ENCODE data around the gene ZMIZ1.
A peak's percentile ranks its signal among the peaks of the same experiment; 100 is the strongest.

Gene ZMIZ1

DNA sequence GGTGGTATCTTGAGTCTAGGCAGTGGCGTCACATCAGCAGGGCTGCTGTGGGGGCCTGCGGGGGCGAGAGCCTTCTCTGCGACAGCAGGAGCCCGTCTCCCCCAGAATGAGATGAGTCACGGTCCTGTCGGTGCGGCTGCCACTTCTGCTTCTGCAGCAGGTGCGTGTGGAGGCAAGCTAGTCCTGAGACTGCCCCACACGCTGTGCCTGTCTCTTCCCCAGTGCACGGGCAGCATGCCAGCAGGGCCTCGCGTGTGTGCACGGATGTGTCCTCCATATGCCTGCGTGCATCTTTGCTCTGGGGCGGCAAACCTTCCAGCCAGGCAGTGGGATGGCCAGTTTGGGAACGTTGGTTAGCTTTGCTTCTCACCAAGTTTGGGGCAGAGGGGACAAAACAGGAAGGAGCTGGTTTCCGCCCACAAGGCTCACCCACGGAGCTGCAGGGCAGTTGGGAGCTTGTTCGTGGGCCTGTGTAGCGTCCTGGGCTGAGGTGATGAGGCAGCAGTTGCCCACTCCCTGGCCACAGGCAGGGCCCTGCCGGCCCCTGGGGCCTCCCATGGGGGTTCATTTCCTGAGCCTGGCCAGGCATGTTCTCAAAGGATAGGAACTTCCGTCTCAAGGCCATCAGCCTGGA, 217.7 kb downstream of the ZMIZ1 start:
- Histone ChIP-seq H2AFZ (ENCODE audit: low read depth) (peak overlapping the region; percentile 58; the same call in 1 of the 2 replicates), H3K79me2 (ENCODE audit: insufficient read depth, low read depth) (peaks cover 6% of the 10 kb centered on the region; the same call in 1 of the 2 replicates), H3K4me1 (ENCODE audit: low read depth, poor library complexity, severe bottlenecking) (peaks cover 59% of the 10 kb centered on the region), H4K20me1 (ENCODE audit: insufficient read depth) (no peaks in the 10 kb centered on the region), H3K4me2 (peak overlapping the region; percentile 71), H3K27me3 (ENCODE audit: insufficient read depth, low read depth) (no peaks in the 10 kb centered on the region), H3K36me3 (ENCODE audit: insufficient read depth) (no peaks in the 10 kb centered on the region), H3K4me3 (IDR thresholded peaks at IDR 0.05; ENCODE audit: insufficient read depth, low read depth, low read length) (no peak overlapping the region), H3K27ac (peak overlapping the region; percentile 99), H3K9ac (peak overlapping the region; percentile 83)
- TF ChIP-seq, protein P1, sequence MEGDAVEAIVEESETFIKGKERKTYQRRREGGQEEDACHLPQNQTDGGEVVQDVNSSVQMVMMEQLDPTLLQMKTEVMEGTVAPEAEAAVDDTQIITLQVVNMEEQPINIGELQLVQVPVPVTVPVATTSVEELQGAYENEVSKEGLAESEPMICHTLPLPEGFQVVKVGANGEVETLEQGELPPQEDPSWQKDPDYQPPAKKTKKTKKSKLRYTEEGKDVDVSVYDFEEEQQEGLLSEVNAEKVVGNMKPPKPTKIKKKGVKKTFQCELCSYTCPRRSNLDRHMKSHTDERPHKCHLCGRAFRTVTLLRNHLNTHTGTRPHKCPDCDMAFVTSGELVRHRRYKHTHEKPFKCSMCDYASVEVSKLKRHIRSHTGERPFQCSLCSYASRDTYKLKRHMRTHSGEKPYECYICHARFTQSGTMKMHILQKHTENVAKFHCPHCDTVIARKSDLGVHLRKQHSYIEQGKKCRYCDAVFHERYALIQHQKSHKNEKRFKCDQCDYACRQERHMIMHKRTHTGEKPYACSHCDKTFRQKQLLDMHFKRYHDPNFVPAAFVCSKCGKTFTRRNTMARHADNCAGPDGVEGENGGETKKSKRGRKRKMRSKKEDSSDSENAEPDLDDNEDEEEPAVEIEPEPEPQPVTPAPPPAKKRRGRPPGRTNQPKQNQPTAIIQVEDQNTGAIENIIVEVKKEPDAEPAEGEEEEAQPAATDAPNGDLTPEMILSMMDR (conservative IDR thresholded peaks at IDR 0.05; ENCODE audit: low read depth, low read length) = no peak

DNA sequence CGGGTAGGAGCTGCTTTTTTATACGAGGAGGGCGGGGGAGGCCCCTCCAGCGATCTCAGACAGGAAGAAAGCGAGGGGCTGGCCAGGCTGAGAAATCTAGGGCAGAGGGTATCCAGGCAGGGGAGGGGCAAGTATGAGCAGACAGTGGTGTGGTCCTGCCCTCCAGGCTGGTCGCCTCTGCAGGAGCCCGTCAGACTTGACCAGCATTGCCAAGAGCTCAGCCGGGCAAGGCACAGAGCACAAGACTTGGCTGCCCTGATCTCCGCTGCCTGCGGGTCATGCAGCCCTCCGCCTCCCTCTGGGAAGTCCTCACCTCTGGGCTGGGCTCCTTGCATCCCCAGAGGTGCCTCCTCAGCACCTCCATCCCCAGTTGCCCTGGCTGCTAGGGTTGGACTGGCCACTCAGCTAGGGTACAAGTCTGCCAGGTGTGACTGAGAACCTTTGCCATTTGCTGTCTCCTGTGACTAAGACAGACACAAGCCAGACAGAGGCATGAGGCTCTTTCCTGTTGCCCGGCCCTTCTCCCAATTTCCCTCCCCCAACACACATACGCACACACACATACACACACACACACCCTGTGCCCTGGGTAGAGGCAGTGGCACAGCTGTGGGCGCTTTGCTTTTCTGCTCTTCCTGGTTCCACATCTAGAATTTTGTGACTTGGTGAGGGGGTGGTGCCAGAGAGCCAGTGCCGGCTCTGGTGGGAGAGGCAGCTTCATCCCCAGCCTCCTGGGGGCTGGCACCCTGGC, 219.4 kb downstream of the ZMIZ1 start:
- Histone ChIP-seq H3K4me1 (ENCODE audit: low read depth, poor library complexity, severe bottlenecking) (peaks cover 42% of the 10 kb centered on the region), H3K27me3 (ENCODE audit: insufficient read depth, low read depth) (no peaks in the 10 kb centered on the region), H3K9ac (no peak overlapping the region), H3K27ac (no peak overlapping the region), H4K20me1 (ENCODE audit: insufficient read depth) (no peaks in the 10 kb centered on the region), H3K79me2 (ENCODE audit: insufficient read depth, low read depth) (no peaks in the 10 kb centered on the region; the same call in 1 of the 2 replicates), H2AFZ (ENCODE audit: low read depth) (no peak overlapping the region), H3K4me2 (no peak overlapping the region), H3K36me3 (ENCODE audit: insufficient read depth) (no peaks in the 10 kb centered on the region), H3K4me3 (IDR thresholded peaks at IDR 0.05; ENCODE audit: insufficient read depth, low read depth, low read length) (no peak overlapping the region)
- TF ChIP-seq, protein P1 (conservative IDR thresholded peaks at IDR 0.05; ENCODE audit: low read depth, low read length) = no peak

GRCh38 chr10:79289801-79290200, 221.0 kb downstream of the ZMIZ1 start:
- H3K79me2 ChIP-seq (ENCODE audit: insufficient read depth, low read depth) = no peaks in the 10 kb centered on the region; the same call in 1 of the 2 replicates
- H3K4me3 ChIP-seq (IDR thresholded peaks at IDR 0.05; ENCODE audit: insufficient read depth, low read depth, low read length) = no peak overlapping the region
- TF ChIP-seq, protein P1 (conservative IDR thresholded peaks at IDR 0.05; ENCODE audit: low read depth, low read length) = no peak
- H3K27me3 ChIP-seq (ENCODE audit: insufficient read depth, low read depth) = no peaks in the 10 kb centered on the region
- no peak overlapping the region for H3K4me2 ChIP-seq
- no peaks in the 10 kb centered on the region for H4K20me1 ChIP-seq (ENCODE audit: insufficient read depth)
- H3K9ac ChIP-seq = no peak overlapping the region
- H3K4me1 ChIP-seq (ENCODE audit: low read depth, poor library complexity, severe bottlenecking) = peaks cover 26% of the 10 kb centered on the region
- H2AFZ ChIP-seq (ENCODE audit: low read depth) = no peak overlapping the region
- no peak overlapping the region for H3K27ac ChIP-seq
- no peaks in the 10 kb centered on the region for H3K36me3 ChIP-seq (ENCODE audit: insufficient read depth)

DNA sequence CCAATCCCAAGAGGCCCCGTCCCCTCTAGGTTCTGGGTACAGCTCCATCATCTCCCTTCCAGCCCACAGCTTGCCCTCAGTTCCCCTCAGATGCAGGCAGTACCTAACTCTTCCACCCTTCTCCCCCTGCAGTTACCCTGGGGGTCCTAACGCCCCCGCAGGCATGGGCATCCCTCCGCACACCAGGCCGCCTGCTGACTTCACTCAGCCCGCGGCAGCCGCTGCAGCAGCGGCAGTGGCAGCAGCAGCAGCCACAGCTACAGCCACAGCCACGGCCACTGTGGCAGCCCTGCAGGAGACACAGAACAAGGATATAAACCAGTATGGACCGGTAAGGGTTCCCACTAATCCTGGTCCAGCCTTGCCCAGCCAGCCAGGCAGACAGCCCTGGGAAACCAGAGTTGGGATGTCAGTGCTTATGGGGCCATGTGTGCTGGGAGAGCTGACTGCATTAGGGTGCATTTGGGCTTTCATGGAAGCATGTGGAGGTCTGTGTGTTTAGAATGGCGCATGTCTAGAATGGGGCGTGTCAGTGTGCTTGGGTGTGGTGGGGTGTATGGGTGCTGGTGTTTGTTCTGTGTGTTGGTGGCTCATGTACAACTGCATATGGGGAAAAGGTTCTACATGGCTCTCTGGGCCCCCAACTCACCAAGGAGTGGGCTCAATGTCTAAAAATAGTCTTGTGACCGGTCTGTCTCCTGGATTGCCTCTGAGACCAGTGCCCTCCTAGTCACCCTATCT, 223.4 kb downstream of the ZMIZ1 start:
- Histone ChIP-seq H4K20me1 (ENCODE audit: insufficient read depth) (no peaks in the 10 kb centered on the region), H3K4me3 (IDR thresholded peaks at IDR 0.05; ENCODE audit: insufficient read depth, low read depth, low read length) (no peak overlapping the region), H2AFZ (ENCODE audit: low read depth) (no peak overlapping the region), H3K27me3 (ENCODE audit: insufficient read depth, low read depth) (no peaks in the 10 kb centered on the region), H3K4me2 (no peak overlapping the region), H3K4me1 (ENCODE audit: low read depth, poor library complexity, severe bottlenecking) (peaks cover 3% of the 10 kb centered on the region), H3K36me3 (ENCODE audit: insufficient read depth) (0 out of 2 replicates have a peak, but pooled peaks cover 7% of the 10 kb centered on the region), H3K9ac (no peak overlapping the region), H3K27ac (no peak overlapping the region), H3K79me2 (ENCODE audit: insufficient read depth, low read depth) (no peaks in the 10 kb centered on the region; the same call in 1 of the 2 replicates)
- TF ChIP-seq, protein P1 (conservative IDR thresholded peaks at IDR 0.05; ENCODE audit: low read depth, low read length) = no peak

Data from KMS-11 (cell line).